GM19468 (cell line): ENCODE results near the gene VPS35L.

Experiments used
- ATAC-seq: cut with Tn5 transposase; IDR thresholded peaks from one replicate; pipeline ENCODE4 v1.9.1; 2021; ENCODE audit warnings: mild to moderate bottlenecking, moderate library complexity, moderate number of reproducible peaks; ENCODE audit not compliant: unreplicated experiment; ENCODE audit errors: extremely low read depth

The VPS35L gene

DNA sequence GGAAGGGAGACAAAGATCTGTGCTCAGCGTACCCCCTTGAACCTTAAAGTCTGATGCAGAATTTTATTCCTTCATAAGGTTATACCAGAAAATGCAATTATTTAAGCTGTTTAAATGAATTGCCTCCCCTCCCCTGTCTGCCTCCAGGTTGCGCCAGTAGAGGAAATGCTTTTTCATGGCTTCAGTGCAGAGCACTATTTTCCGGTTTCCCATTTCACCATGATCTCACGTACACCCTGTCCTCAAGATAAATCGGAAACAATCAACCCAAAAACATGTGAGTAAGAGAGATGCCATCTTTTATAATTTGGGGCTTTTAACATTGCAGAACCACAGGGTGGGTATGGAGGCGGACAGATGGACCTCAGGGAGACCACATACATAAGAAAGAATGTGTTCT lies 178.0 kb downstream of the VPS35L start:
- ATAC-seq, result no peak

DNA sequence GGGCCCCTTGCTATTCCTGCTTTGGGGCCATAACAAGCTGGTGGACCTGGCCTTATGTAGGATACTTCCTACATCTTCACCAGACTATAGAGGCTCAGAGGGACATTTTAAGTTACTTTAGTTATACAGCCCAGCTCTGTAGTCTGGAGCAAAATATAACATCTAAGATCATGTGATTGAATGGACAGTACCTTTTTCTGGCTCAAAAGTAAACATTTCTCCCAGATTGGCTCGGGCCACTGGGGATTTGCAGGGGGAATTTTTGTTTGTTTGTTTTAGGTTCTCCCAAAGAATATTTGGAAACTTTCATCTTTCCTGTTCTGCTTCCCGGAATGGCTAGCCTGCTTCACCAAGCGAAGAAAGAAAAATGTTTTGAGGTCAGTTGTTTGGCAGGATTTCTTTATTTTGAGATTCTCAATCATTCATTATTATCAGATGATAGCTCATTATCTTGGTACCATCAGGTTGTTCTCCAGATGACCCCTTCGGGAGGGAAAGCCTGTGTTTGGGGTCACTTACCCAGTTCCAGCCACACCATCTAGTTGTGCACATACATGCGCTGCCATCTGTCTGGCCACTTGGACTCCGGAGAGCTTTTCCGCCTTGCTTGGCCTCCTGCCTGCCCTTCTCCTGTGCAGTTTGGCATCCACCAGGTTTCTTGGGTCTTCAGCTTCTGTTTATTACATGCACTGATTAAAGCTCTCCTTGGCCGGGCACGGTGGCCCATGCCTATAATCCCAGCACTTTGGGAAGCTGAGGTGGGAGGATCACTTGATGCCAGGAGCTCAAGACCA lies 179.8 kb downstream of the VPS35L start:
- no peak for ATAC-seq

DNA sequence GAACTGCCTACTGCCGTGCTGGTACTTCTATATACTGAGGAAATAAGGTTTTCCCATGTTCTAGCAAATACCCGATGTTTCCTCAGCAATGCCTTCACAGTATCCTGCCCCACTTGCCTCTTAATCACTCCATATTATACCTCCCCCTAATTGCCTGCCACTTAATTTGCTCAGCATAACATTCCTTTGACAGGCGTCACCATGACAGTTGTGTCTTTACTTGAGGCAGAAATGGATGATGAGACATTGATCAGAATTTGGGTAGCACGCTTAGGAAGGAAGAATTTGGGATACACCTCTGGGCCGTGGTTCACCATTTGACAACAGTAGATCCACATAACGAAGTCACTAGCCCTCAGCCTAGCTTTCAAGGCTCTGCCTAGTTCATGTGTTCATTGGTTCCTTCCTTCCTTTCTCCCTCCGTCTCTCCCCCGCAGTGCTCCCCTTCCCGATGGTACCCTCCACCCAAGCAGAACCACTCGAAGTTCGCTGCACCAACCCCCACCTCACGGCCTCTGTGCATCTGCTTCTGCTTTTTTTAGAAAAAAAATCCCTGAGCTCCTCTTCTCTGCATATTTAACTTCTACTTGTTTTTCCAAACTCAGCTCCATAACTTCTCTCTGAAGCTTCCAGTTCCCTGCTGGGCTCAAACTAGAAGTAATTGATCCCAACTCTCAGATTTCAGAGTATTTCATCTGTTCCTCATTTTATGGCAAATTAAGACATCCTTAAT lies 182.0 kb downstream of the VPS35L start:
- ATAC-seq, result no peak

DNA sequence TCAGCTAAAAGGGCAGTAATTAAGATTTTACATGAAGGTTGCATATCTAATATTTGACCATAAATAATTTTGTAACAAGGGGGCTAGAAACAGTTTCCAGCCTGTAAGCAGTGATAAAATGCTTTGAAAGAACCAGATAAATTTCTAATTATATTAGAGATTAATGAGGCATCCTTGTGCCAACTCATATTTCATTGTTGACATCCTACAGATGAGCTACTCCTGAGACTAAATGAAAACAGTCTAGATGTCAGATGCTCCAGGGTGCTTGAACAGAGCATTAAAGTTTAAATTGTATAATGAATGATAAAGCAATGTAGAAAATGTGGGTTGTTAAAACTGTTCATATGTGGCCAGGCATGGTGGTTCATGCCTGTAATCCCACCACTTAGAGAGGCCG lies 185.9 kb downstream of the VPS35L start:
- no peak for ATAC-seq

DNA sequence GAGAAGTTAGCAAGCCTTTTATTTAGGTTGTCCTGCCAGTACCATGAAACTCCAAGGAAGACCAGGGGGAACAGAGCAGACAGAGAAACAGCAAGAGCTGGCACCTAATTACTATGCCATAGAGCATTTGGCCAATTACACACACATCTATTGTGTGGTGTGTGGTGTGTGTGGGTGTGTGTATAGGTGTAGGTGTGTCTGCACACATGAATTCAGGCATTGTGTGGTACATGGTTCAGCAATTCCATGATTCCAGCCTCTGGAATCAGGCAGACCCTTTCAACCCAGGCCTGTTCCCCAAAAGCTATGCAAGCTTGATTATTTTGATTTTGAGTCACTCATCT lies 188.3 kb downstream of the VPS35L start:
- no peak for ATAC-seq

DNA sequence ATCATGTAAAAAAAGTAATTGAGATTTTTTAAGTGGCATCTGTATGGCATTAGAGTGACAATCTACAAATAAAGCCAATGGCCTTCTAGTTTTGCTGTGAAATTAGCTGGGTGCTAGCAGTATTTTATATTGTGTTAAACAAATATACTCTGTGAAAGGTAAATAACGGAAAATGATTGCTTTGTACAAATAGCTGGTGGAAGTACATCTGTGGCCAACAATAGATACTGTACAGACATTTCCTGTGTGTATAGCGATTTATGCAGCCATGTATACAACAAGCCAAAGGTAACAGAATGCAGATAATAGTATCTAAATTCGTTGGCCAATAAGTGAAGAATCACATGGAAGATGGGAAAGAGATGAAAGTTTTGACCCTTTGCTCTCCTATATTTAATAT lies 189.2 kb downstream of the VPS35L start:
- no peak for ATAC-seq

DNA sequence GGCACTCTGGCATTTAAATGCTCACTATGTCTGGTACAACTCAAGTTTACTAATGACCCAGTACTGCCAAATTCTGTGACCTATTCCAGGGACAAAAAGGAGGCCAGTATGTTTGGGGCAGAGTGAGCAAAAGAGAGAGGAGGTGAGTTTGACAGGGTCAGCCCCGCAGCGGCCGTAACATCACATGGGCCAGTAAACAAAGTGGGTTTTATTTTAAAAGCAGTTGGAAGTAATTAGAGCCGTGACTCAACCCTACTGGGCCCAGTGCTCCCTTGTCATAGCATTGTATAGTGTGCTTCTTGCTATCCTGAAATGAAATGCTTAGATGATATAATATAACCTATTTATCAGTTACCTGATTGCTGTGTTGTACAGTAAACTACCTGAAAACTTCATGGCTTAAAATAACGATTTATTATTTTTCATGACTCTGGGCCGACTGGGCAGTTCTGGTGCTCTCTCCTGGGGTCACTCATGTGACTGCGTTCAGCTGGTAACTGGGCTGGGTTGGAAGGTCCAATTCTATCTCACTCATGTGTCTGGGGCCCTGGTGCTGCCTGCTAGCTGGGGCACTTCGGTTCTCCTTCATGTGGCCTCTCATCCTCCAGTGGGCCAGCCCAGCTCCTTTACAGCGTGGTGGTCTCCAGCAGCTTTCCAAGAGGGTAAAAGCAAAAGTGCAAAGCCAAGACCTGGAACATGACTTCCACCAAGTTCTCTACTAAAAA lies 189.9 kb downstream of the VPS35L start:
- ATAC-seq, result no peak

DNA sequence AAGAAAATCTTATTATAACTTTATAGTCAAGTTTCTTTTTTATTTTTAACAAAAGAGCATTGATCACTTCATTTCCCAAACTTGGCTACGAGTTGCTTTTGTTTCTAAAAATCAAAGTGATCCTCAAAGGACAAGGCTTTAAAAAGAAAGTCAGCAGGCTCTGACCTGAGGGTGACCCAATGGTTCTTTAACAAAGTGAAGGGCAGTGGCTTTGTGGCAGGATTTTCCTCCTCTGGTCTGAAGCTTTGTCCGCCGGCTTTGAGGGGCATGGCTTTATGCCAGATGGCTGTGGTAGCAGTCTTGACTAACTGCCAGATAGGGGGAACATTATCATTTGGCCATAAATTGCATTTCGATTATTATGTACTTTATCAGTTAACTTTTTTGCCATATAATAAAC lies 191.1 kb downstream of the VPS35L start:
- ATAC-seq, result no peak

DNA sequence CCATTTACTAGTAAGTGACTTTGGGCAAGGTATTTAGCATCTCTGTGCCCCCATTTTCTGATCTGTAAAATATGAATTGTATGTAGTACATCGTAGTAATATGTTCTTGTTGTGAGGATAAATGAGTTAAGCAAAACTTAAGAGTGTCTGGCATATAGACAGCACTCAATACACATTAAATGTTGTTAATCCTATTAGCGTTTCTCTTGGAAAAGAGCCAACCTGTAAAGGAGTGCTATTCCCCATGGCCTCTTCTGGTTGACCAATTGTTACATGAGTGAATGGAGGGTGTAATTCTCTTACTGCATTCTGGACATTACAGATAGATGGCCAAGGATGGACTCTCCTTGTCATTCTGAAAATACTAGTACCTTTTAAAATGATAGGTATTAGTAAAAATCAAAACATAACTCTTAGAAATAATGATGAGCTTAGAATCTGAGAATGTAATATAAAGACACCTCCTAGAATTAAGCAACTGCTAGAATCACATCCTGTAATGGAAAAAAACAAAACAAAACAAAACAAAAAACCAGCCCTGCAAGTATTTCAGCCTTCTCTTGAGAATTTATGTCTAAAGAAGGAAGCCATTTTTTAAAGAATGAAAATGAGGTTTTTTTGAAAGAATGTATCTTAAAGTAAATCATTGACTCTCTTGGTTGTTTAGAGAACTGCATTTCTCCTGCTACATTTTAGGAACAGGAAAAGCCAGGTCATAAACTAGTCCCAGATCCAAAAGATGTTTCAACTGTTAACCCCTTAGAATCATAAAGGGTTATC lies 193.1 kb downstream of the VPS35L start:
- no peak for ATAC-seq

DNA sequence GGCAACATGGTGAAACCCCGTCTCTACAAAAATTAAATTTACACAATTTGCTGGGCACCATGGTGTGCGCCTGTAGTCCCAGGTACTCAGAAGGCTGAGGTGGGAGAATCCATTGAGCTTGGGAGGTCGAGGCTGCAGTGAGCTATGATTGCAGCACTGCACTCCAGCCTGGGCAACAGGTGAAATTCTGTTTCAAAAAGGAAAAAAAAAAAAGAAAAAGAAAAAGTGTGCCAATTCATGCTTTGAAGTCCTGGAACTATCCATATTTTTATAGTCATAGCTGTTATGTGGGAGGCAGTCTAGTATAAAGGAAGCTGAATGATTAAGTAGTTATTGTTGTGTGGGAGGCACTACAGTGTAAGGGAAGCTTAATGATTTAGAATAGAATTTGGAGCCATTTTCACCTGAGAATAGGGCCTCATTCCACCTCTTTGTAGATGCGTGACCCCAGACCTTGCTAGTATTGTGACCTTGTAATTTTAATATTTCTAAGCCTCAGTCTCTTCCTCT lies 194.1 kb downstream of the VPS35L start:
- no peak for ATAC-seq
